Activated naive CD4-positive, alpha-beta T cell treated with anti-CD3 and anti-CD28 coated beads for 36 hours (primary cell): ENCODE results near the gene STPG2. TPM values are rescaled to one million over a fixed set of nuclear protein-coding genes. Genes with fewer than 3 reads are reported as not detected.

Experiments used
- CTCF ChIA-PET: fragments of 350-600 bp; sonication (Branson Sonifier 250); formaldehyde crosslinking; loops from one replicate; lab custom pipeline; 2021; ENCODE audit warnings: antibody characterized with exemption; lab: Charles Lee
- DNase-seq: peaks from one replicate; pipeline ENCODE4 v3.0.0-alpha.2; 2020
- H3K27ac Mint-ChIP-seq: one replicate; pipeline ENCODE4 v1.8.0; 2021; ENCODE audit warnings: mild to moderate bottlenecking, mixed read lengths
- H3K27me3 Mint-ChIP-seq: one replicate; pipeline ENCODE4 v1.8.0; 2021; ENCODE audit warnings: low read depth, mixed read lengths
- H3K36me3 Mint-ChIP-seq: one replicate; pipeline ENCODE4 v1.8.0; 2021; ENCODE audit warnings: low read depth, mixed read lengths
- H3K4me1 Mint-ChIP-seq: one replicate; pipeline ENCODE4 v1.8.0; 2021; ENCODE audit warnings: low read depth, mixed read lengths
- H3K4me3 Mint-ChIP-seq: one replicate; pipeline ENCODE4 v1.8.0; 2021; ENCODE audit warnings: mild to moderate bottlenecking, moderate library complexity, mixed read lengths
- H3K9me3 Mint-ChIP-seq: one replicate; pipeline ENCODE4 v1.8.0; 2021; ENCODE audit warnings: mixed read lengths
- intact Hi-C: fragments of 100-400 bp; cut with micrococcal nuclease; formaldehyde crosslinking; loops from one replicate; pipeline ENCODE4 v1.15.1; 2023
- total RNA-seq, 2 experiments: library from RNA; stranded (reverse); gene quantifications; one replicate each; pipeline ENCODE4 v1.2.3, GENCODE V29; 2021

STPG2 gene
- total RNA-seq, result not detected

- DNase-seq, result peak; percentile 95
- CTCF ChIA-PET, result interaction anchor here (0.6 to 0.7 kb wide), 5 partner anchors 545 to 1975 kb away, joined by 3 read pairs; partner anchors contain the start of gene ADH5
- intact Hi-C loops, result loop anchor here (1.0 to 10.0 kb wide), 14 partner anchors 118 to 1804 kb away; partner anchors contain the start of genes ADH5, DNAJB14, EIF4E and METAP1
- H3K27ac Mint-ChIP-seq, result peak within 1 kb of the TSS; percentile 99
- no peaks in the 10 kb centered on the region for H3K36me3 Mint-ChIP-seq
- H3K27me3 Mint-ChIP-seq, result no peaks in the 10 kb centered on the region
- peak within 1 kb of the TSS; percentile 96 for H3K4me3 Mint-ChIP-seq
- H3K9me3 Mint-ChIP-seq, result no peaks in the 10 kb centered on the region
- peaks cover 19% of the 10 kb centered on the region for H3K4me1 Mint-ChIP-seq
Observed at GRCh38 chr4:98143001-98143899, at the start of gene STPG2. Gene STPG2 (minus strand): TSS chr4:98143476.

GRCh38 chr4:98185279-98185678 is 42.0 kb upstream of the STPG2 start:
- Mint-ChIP-seq H3K4me3 (no peak overlapping the region), H3K27ac (no peak overlapping the region), H3K36me3 (no peaks in the 10 kb centered on the region), H3K9me3 (no peaks in the 10 kb centered on the region), H3K27me3 (peaks cover 4% of the 10 kb centered on the region), H3K4me1 (no peaks in the 10 kb centered on the region)
- intact Hi-C loops, result no loop called here
- CTCF ChIA-PET, result no interaction called here
- DNase-seq, result no peak

- intact Hi-C loops, result no loop called here
- Mint-ChIP-seq H3K4me1 (no peaks in the 10 kb centered on the region), H3K27me3 (peaks cover 2% of the 10 kb centered on the region), H3K4me3 (no peak overlapping the region), H3K36me3 (no peaks in the 10 kb centered on the region), H3K9me3 (no peaks in the 10 kb centered on the region), H3K27ac (no peak overlapping the region)
- no peak for DNase-seq
- CTCF ChIA-PET, result no interaction called here
Observed at GRCh38 chr4:98181809-98182208, 38.5 kb upstream of the STPG2 start.

GRCh38 chr4:98179951-98180350 is 36.7 kb upstream of the STPG2 start:
- intact Hi-C loops, result no loop called here
- DNase-seq, result no peak
- Mint-ChIP-seq H3K4me3 (no peak overlapping the region), H3K4me1 (no peaks in the 10 kb centered on the region), H3K27me3 (peaks cover 2% of the 10 kb centered on the region), H3K27ac (no peak overlapping the region), H3K9me3 (no peaks in the 10 kb centered on the region), H3K36me3 (no peaks in the 10 kb centered on the region)
- CTCF ChIA-PET, result no interaction called here

GRCh38 chr4:98176531-98176930 is 33.3 kb upstream of the STPG2 start:
- H3K27ac Mint-ChIP-seq, result no peak overlapping the region
- CTCF ChIA-PET, result no interaction called here

GRCh38 chr4:98170035-98170434 is 26.8 kb upstream of the STPG2 start:
- CTCF ChIA-PET, result no interaction called here
- intact Hi-C loops, result no loop called here
- Mint-ChIP-seq H3K4me1 (no peaks in the 10 kb centered on the region), H3K4me3 (no peak overlapping the region), H3K27me3 (no peaks in the 10 kb centered on the region), H3K36me3 (no peaks in the 10 kb centered on the region), H3K27ac (no peak overlapping the region), H3K9me3 (no peaks in the 10 kb centered on the region)
- DNase-seq, result no peak

More at GRCh38 chr4:98176531-98176930, 33.3 kb upstream of the STPG2 start:
- H3K4me1 Mint-ChIP-seq, result no peaks in the 10 kb centered on the region
- intact Hi-C loops, result no loop called here
- H3K27me3 Mint-ChIP-seq, result peaks cover 2% of the 10 kb centered on the region
- H3K4me3 Mint-ChIP-seq, result no peak overlapping the region
- H3K9me3 Mint-ChIP-seq, result no peaks in the 10 kb centered on the region
- DNase-seq, result no peak
- H3K36me3 Mint-ChIP-seq, result no peaks in the 10 kb centered on the region

GRCh38 chr4:98166731-98167041 is 23.4 kb upstream of the STPG2 start:
- H3K4me3 Mint-ChIP-seq, result no peak overlapping the region
- no peaks in the 10 kb centered on the region for H3K4me1 Mint-ChIP-seq
- H3K9me3 Mint-ChIP-seq, result no peaks in the 10 kb centered on the region
- no peaks in the 10 kb centered on the region for H3K36me3 Mint-ChIP-seq
- CTCF ChIA-PET, result no interaction called here
- no peak overlapping the region for H3K27ac Mint-ChIP-seq
- no peaks in the 10 kb centered on the region for H3K27me3 Mint-ChIP-seq
- intact Hi-C loops, result no loop called here
- no peak for DNase-seq

- Mint-ChIP-seq H3K36me3 (no peaks in the 10 kb centered on the region), H3K9me3 (no peaks in the 10 kb centered on the region), H3K27me3 (no peaks in the 10 kb centered on the region), H3K4me1 (no peaks in the 10 kb centered on the region), H3K27ac (no peak overlapping the region), H3K4me3 (no peak overlapping the region)
- intact Hi-C loops, result no loop called here
- CTCF ChIA-PET, result no interaction called here
- DNase-seq, result no peak
Observed at GRCh38 chr4:98166025-98166730, 22.9 kb upstream of the STPG2 start.

- DNase-seq, result no peak
- Mint-ChIP-seq H3K9me3 (no peaks in the 10 kb centered on the region), H3K36me3 (no peaks in the 10 kb centered on the region), H3K4me1 (no peaks in the 10 kb centered on the region), H3K27ac (no peak overlapping the region), H3K4me3 (no peak overlapping the region), H3K27me3 (no peaks in the 10 kb centered on the region)
- CTCF ChIA-PET, result no interaction called here
- intact Hi-C loops, result no loop called here
Observed at GRCh38 chr4:98162696-98163095, 19.4 kb upstream of the STPG2 start.

- CTCF ChIA-PET, result interaction anchor here (1.0 kb wide), 1 partner anchor 316 kb away, joined by 3 read pairs; no protein-coding TSS in a partner anchor
- Mint-ChIP-seq H3K4me3 (no peak overlapping the region), H3K4me1 (peaks cover 5% of the 10 kb centered on the region), H3K36me3 (no peaks in the 10 kb centered on the region), H3K27me3 (peaks cover 6% of the 10 kb centered on the region), H3K9me3 (no peaks in the 10 kb centered on the region), H3K27ac (no peak overlapping the region)
- intact Hi-C loops, result loop anchor here (2.0 to 5.0 kb wide), 2 partner anchors 677 to 1311 kb away; no protein-coding TSS in a partner anchor
- no peak for DNase-seq
Observed at GRCh38 chr4:98151145-98151924, 8.1 kb upstream of the STPG2 start.

- intact Hi-C loops, result loop anchor here (2.0 to 5.0 kb wide), 2 partner anchors 679 to 1312 kb away; no protein-coding TSS in a partner anchor
- Mint-ChIP-seq H3K9me3 (no peaks in the 10 kb centered on the region), H3K36me3 (no peaks in the 10 kb centered on the region), H3K27me3 (peaks cover 6% of the 10 kb centered on the region), H3K4me3 (no peak overlapping the region), H3K27ac (no peak overlapping the region), H3K4me1 (peaks cover 5% of the 10 kb centered on the region)
- CTCF ChIA-PET, result interaction anchor here (0.9 to 1.2 kb wide), 3 partner anchors 329 to 1255 kb away, joined by 3 to 5 read pairs (median 4); no protein-coding TSS in a partner anchor
- DNase-seq, result no peak
Observed at GRCh38 chr4:98150092-98150761, 7.0 kb upstream of the STPG2 start.
